K562 (cell line): ENCODE measurements around the gene DCTN1. TPM values are rescaled to one million over a fixed set of nuclear protein-coding genes. Genes with fewer than 3 reads are reported as not detected.

Source experiments
- ATAC-seq: fragments of 200-7000 bp; cut with Tn5 transposase; 3 replicates; pipeline ENCODE4 v1.9.1; 2020; ENCODE audit warnings: moderate library complexity
- BruUV-seq: library from RNA; stranded (reverse); fragments of 400-500 nt; replicated peaks from 2 replicates; lab custom pipeline; 2021; lab: Mats Ljungman, UMichigan
- CTCF ChIA-PET: fragments of 300-600 bp; formaldehyde crosslinking; extraction: SDS; loops from one replicate; lab custom pipeline; 2021; ENCODE audit warnings: low intra/inter-chr PET ratio; lab: Yijun Ruan, JAX
- POLR2A ChIA-PET: fragments of 300-600, 350-650 bp; sonication (Branson Sonifier 250); formaldehyde crosslinking; extraction: SDS; loops from one replicate; lab custom pipeline; 2021; ENCODE audit warnings: antibody characterized with exemption, inconsistent platforms; lab: Yijun Ruan, JAX
- DNase-seq, 4 experiments: peaks; one replicate each; pipeline versions ENCODE4 v3.0.0 to v3.0.0-alpha.2; 2011 to 2018; ENCODE audit warnings: low spot score in 3 of 4, mixed read lengths in 3 of 4; ENCODE audit errors: extremely low read depth in 1 of 4
- FAIRE-seq: peaks from 2 replicates; lab custom pipeline; 2011; peaks lifted over from hg19 to GRCh38; lab: Jason Lieb, UNC
- H2AFZ ChIP-seq: 2 replicates; pipeline ENCODE4 v1.6.0; 2011; ENCODE audit warnings: low read depth, low read length, control low read depth, inconsistent platforms
- H3K27ac ChIP-seq: fragments of 200-600 bp; 3 replicates; pipeline ENCODE4 v1.8.0; 2011; ENCODE audit warnings: low read depth, mild to moderate bottlenecking, control low read depth, inconsistent platforms, low read length, moderate library complexity, mixed read lengths; ENCODE audit errors: extremely low read depth
- H3K27me3 ChIP-seq, 2 experiments: fragments of 300-600 bp in 1 of 2; 2 replicates in 1 of 2; 3 replicates in 1 of 2; pipeline versions ENCODE4 v1.6.0 to v1.8.0; 2011; ENCODE audit warnings: inconsistent platforms in 2 of 2, low read length in 2 of 2, mild to moderate bottlenecking in 1 of 2, mixed read lengths in 1 of 2, moderate library complexity in 1 of 2; ENCODE audit not compliant: control insufficient read depth in 2 of 2, insufficient read depth in 2 of 2
- H3K36me3 ChIP-seq: fragments of 300-600 bp; 3 replicates; pipeline ENCODE4 v1.8.0; 2011; ENCODE audit warnings: mild to moderate bottlenecking, low read length, inconsistent platforms; ENCODE audit not compliant: control insufficient read depth, insufficient read depth
- H3K4me1 ChIP-seq, 2 experiments: fragments of 200-600 bp in 1 of 2; replicated peaks in 1 of 2; 2 replicates in 1 of 2; 3 replicates in 1 of 2; pipeline versions ENCODE4 v1.5.1 to v1.8.0; 2011; ENCODE audit warnings: inconsistent platforms in 2 of 2, low read length in 2 of 2, mild to moderate bottlenecking in 1 of 2, mixed read lengths in 1 of 2, moderate library complexity in 1 of 2; ENCODE audit not compliant: control insufficient read depth in 2 of 2, insufficient read depth in 2 of 2
- H3K4me2 ChIP-seq: 2 replicates; pipeline ENCODE4 v1.6.1; 2011; ENCODE audit warnings: low read length, control low read depth, inconsistent platforms, mixed read lengths; ENCODE audit not compliant: insufficient read depth
- H3K4me3 ChIP-seq: fragments of 200-600 bp; sonication (generic), shearing (Covaris generic); 2 replicates; pipeline ENCODE4 v1.5.1; 2016; ENCODE audit warnings: control low read depth, inconsistent platforms
- H3K79me2 ChIP-seq: fragments of 200-600 bp; 3 replicates; pipeline ENCODE4 v1.8.0; 2011; ENCODE audit warnings: low read length, inconsistent platforms; ENCODE audit not compliant: control insufficient read depth, insufficient read depth
- H3K9ac ChIP-seq, 2 experiments: 2 replicates each; pipeline versions ENCODE4 v1.6.0 to v1.6.1; 2011; ENCODE audit warnings: low read depth in 2 of 2, low read length in 2 of 2, control low read depth in 1 of 2, inconsistent platforms in 1 of 2, mild to moderate bottlenecking in 1 of 2, mixed read lengths in 1 of 2; ENCODE audit not compliant: insufficient read depth in 1 of 2
- H3K9me1 ChIP-seq: one replicate; pipeline ENCODE4 v1.6.0; 2011; ENCODE audit warnings: inconsistent platforms, mild to moderate bottlenecking, low read length, moderate library complexity; ENCODE audit not compliant: control insufficient read depth, insufficient read depth
- H3K9me3 ChIP-seq: replicated peaks from 2 replicates; pipeline ENCODE4 v1.5.1; 2011; ENCODE audit warnings: low read depth, low read length, inconsistent platforms; ENCODE audit not compliant: control insufficient read depth, insufficient read depth
- H4K20me1 ChIP-seq: replicated peaks from 2 replicates; pipeline ENCODE4 v1.6.1; 2011; ENCODE audit warnings: low read length, inconsistent platforms, mixed read lengths; ENCODE audit not compliant: control insufficient read depth, insufficient read depth
- GTF2B ChIP-seq: IDR thresholded peaks from 2 replicates; pipeline ENCODE4 v1.6.1; 2011; ENCODE audit not compliant: insufficient read length; ENCODE audit errors: extremely low read depth
- HDAC6 ChIP-seq: IDR thresholded peaks from 2 replicates; pipeline ENCODE4 v1.6.1; 2012; ENCODE audit warnings: low read depth, mild to moderate bottlenecking, control low read depth, inconsistent platforms, low read length, moderate library complexity
- MCM7 ChIP-seq, 2 experiments: fragments of 450-650 bp; IDR thresholded peaks; 2 replicates each; pipeline ENCODE4 v1.6.1; 2016 to 2018
- PPARD ChIP-seq: fragments of 250-450 bp; sonication (Bioruptor Pico); IDR thresholded peaks from 2 replicates; pipeline ENCODE4 v1.8.0; 2022; ENCODE audit warnings: inconsistent platforms, mild to moderate bottlenecking, moderate library complexity
- RUNX1 ChIP-seq: sonication (generic); IDR thresholded peaks from 2 replicates; pipeline ENCODE4 v1.6.1; 2016; ENCODE audit warnings: antibody characterized with exemption, low read depth
- SP2 ChIP-seq: IDR thresholded peaks from 2 replicates; pipeline ENCODE4 v1.6.1; 2011; ENCODE audit warnings: mild to moderate bottlenecking, low read depth, low read length, moderate library complexity; ENCODE audit not compliant: poor library complexity, severe bottlenecking; ENCODE audit errors: extremely low read depth
- ZC3H4 ChIP-seq: sonication (generic); formaldehyde crosslinking; IDR thresholded peaks from 2 replicates; pipeline ENCODE4 v1.9.0; 2021; ENCODE audit warnings: missing genetic modification reagents, borderline replicate concordance
- ZNF184 ChIP-seq: sonication (generic); formaldehyde crosslinking; IDR thresholded peaks from 2 replicates; pipeline ENCODE4 v1.5.0; 2020; ENCODE audit warnings: missing genetic modification reagents
- ZNF23 ChIP-seq: fragments of 250-450 bp; sonication (Bioruptor Pico); IDR thresholded peaks from 2 replicates; pipeline ENCODE4 v1.4.0; 2020; ENCODE audit warnings: mild to moderate bottlenecking
- ZNF253 ChIP-seq: fragments of 250-450 bp; sonication (Bioruptor Pico); conservative IDR thresholded peaks from 2 replicates; pipeline ENCODE4 v1.6.1; 2021; ENCODE audit warnings: mild to moderate bottlenecking
- ZNF586 ChIP-seq: fragments of 450-650 bp; formaldehyde crosslinking; conservative IDR thresholded peaks from 2 replicates; pipeline ENCODE4 v1.4.0; 2020; ENCODE audit warnings: mild to moderate bottlenecking, moderate library complexity
- ZNF766 ChIP-seq: fragments of 200-800 bp; sonication (Bioruptor generic); conservative IDR thresholded peaks from 2 replicates; pipeline ENCODE4 v1.6.1; 2016; ENCODE audit warnings: missing genetic modification characterization, missing compliant biosample characterization
- in situ Hi-C: fragments of 300-500 bp; cut with MboI; formaldehyde crosslinking; loops from 4 replicates; pipeline ENCODE4 v1.15.0; 2018; ENCODE audit warnings: inconsistent platforms, mixed read lengths
- intact Hi-C: fragments of 100-400 bp; cut with micrococcal nuclease; formaldehyde crosslinking; loops from 2 replicates; pipeline ENCODE4 v1.14.2; 2022
- polyA plus RNA-seq, 8 experiments: library from polyadenylated mRNA; depleted of rRNA in 4 of 8; stranded (reverse) in 5 of 8; unstranded in 3 of 8; fragments of >200 nt; fragmentation: Nextera tagmentation in 2 of 8; fragmentation: Illumina TruSeq in 1 of 8; extraction: Ambion mirVana in 2 of 8; extraction: Trizol in 1 of 8; gene quantifications; 2 replicates each; pipeline versions ENCODE4 v1.2.1 to v1.2.3, GENCODE V29; 2011 to 2014; ENCODE audit warnings: inconsistent platforms in 1 of 8, missing spikeins in 1 of 8
- total RNA-seq, 7 experiments: library from RNA; depleted of rRNA in 6 of 7; stranded (reverse); fragments of >200 nt in 6 of 7; fragmentation: Illumina TruSeq in 2 of 7; extraction: Trizol in 2 of 7; gene quantifications; 2 replicates each; pipeline versions ENCODE4 v1.2.1 to v1.2.3, GENCODE V29; 2011 to 2021; ENCODE audit warnings: low replicate concordance in 1 of 7

DCTN1 gene
- total and polyA plus RNA-seq, 9 of the 15 experiments (the other 6 are each of a cell fraction or from before 2014, with no cell fraction given) = 23.9 to 71.7 (median 45.0) TPM

DNA sequence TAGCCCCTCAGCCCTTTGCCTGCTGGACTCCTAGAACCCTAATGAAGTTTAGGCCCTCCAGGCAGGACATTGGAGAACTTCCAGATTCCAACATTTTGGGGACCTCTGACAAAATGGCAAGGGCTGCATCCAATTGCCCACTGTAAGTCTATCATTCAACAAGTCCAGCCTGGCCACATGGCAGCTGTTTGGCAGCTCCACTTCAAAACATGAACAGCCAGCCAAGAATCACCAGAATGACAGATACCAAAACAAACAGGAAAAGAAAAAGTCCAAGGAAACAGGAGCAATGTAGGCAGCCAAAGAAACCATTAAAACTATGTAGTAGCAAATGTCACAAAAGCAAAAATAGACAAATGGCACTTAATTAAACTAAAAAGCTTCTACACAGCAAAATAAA is 62.4 kb downstream of the DCTN1 start:
- BruUV-seq = no TSS peak
- no peak overlapping the region for H3K9ac ChIP-seq
- ATAC-seq (no peak), FAIRE-seq (no peak), DNase-seq (no peak)
- no peaks in the 10 kb centered on the region for H3K36me3 ChIP-seq
- H3K27ac ChIP-seq = no peak overlapping the region
- TF ChIP-seq ZNF184 (CRISPR knock-in tag) = no peak
- TF ChIP-seq MCM7 (IDR thresholded peaks at IDR 0.05) = no peak
- no peak for TF ChIP-seq ZNF253
- no peak for TF ChIP-seq ZC3H4
- no peak for TF ChIP-seq ZNF766 (CRISPR knock-in tag)
- no peak for TF ChIP-seq ZNF586
- no peak for TF ChIP-seq GTF2B
- no peak for TF ChIP-seq SP2
- TF ChIP-seq ZNF23 (CRISPR knock-in tag) = no peak
- TF ChIP-seq HDAC6 = no peak
- TF ChIP-seq RUNX1 = no peak
- TF ChIP-seq PPARD (CRISPR knock-in tag) = no peak
- H3K79me2 ChIP-seq = no peaks in the 10 kb centered on the region
- no peak overlapping the region for H3K4me2 ChIP-seq
- intact Hi-C loops (no loop called here), in situ Hi-C loops (no loop called here)
- H3K4me1 ChIP-seq = peaks cover 0 to 23% of the 10 kb centered on the region in 2 experiments; a peak in 3 of 5 replicates
- no peaks in the 10 kb centered on the region for H4K20me1 ChIP-seq
- no peaks in the 10 kb centered on the region for H3K27me3 ChIP-seq
- POLR2A ChIA-PET = no interaction called here
- no peaks in the 10 kb centered on the region for H3K9me3 ChIP-seq
- CTCF ChIA-PET = interaction anchor here (0.7 kb wide), 1 partner anchor 68 kb away, joined by 3 read pairs; no protein-coding TSS in a partner anchor
- no peak overlapping the region for H3K4me3 ChIP-seq
- peak overlapping the region; percentile 24; the same call in 1 of the 2 replicates for H2AFZ ChIP-seq
- H3K9me1 ChIP-seq = no peaks in the 10 kb centered on the region
